ENCODE measurements around the gene SH3RF3. TPM values are rescaled to one million over a fixed set of nuclear protein-coding genes. Genes with fewer than 3 reads are reported as not detected.

Gene SH3RF3
- total RNA-seq, 2 experiments from 2014 or later: 0.31 to 0.36 TPM

DNA sequence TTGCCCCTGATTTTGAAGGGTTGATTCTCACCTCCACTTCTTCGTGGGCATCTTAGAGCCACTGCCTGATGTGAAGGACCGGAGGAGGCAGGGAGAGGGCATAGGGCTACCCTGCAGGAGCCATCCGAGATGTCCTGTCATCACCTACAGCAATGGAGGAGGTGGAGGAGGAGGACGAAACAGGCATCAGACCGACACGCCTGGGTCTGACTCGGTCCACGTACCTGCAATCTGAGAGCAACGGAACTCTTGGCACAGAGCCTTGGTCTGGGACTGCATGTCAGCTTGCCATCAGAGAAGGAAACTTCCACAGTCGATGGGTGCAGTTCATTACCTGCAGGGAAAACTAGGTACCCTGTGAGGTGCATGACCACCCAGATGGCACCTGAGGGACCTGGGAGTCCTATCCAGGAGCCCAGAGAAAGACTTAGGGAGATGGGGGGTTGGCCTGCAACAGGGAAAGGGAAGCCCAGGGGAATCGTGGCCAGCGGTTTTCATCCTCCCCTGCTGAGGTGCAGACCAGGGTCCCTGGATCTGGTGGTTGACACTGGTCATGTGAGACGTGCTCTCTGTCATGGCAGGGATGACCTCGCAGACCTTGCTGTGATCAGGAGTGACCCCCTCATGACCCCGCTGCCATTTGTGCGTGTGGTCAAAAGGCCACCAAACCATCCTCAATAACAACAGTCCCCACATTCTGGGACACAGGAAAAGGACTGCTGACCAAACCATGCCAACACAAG, 293.9 kb downstream of the SH3RF3 start:
- POLR2A ChIA-PET: no interaction called here
- ATAC-seq (ENCODE audit: low read depth) (no peak), DNase-seq (no peak)
- H3K4me3 Mint-ChIP-seq: no peak overlapping the region
- H3K9me3 Mint-ChIP-seq: no peaks in the 10 kb centered on the region
- no peak overlapping the region for H3K27ac Mint-ChIP-seq
- H3K27me3 Mint-ChIP-seq: no peaks in the 10 kb centered on the region
- no peaks in the 10 kb centered on the region for H3K36me3 Mint-ChIP-seq
- no peaks in the 10 kb centered on the region for H3K4me1 Mint-ChIP-seq

DNA sequence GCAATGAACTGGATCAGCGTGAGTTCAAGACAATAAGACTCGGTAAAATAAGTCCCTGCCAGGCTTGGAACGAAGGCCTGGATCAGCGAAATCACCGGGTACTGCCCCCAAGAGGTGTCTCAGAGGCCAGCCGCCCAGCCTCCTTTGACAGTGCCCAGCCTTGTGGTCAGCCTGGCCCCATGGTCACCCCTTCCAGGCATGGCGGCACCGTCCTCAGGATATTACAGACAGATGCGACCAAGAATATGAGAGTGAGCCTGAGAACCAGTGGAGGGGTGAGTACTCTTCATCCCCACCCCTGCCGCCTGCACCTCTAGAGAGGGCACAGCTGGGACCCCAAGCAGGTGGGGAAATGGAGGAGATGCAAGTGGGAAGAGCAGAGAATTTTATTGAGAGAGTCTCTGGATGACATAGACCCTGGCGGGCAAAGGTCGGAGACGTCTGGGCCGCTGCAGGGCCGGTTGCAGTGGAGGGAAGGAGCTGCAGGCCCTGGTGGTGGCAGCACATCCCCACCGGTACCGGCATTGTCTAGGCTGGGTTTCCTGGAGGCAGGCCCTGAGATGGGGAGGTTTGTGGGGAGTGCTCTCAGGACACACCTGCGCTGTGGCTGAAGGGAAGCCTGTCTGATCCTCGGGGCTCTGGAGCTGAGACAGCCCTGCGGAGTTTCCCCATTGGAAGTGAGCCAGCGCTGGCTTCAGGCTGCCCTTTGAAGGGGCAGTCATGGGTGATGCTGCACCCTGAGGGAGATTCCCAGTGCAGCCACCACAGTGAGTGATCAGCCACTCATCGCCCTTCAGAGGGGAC, 294.8 kb downstream of the SH3RF3 start:
- POLR2A ChIA-PET: no interaction called here
- DNase-seq: no peak

DNA sequence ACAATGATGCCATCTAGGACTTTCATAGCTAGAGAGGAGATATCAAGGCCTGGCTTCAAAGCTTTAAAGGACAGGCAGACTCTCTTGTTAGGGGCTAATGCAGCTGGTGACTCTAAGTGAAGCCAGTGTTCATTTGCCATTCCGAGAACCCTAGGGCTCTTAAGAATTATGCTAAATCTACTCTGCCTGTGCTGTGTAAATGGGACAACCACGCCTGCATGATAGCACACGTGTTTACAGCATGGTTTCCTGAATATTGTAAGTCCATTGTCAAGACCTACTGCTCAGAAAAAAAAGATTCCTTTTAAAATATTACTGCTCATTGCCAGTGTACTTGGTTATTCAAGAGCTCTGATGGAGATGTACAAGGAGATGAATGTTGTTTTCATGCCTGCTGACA, 296.4 kb downstream of the SH3RF3 start:
- Mint-ChIP-seq H3K4me1 (no peaks in the 10 kb centered on the region), H3K9me3 (no peaks in the 10 kb centered on the region), H3K27me3 (peaks cover under 1% of the 10 kb centered on the region), H3K36me3 (no peaks in the 10 kb centered on the region), H3K27ac (no peak overlapping the region), H3K4me3 (no peak overlapping the region)
- no peak for ATAC-seq (ENCODE audit: low read depth)
- no peak for DNase-seq
- POLR2A ChIA-PET: no interaction called here

More for the DNA sequence above, 294.8 kb downstream of the SH3RF3 start:
- Mint-ChIP-seq H3K27me3 (no peaks in the 10 kb centered on the region), H3K4me1 (no peaks in the 10 kb centered on the region), H3K4me3 (no peak overlapping the region), H3K27ac (no peak overlapping the region), H3K36me3 (no peaks in the 10 kb centered on the region), H3K9me3 (no peaks in the 10 kb centered on the region)
- ATAC-seq (ENCODE audit: low read depth): no peak

DNA sequence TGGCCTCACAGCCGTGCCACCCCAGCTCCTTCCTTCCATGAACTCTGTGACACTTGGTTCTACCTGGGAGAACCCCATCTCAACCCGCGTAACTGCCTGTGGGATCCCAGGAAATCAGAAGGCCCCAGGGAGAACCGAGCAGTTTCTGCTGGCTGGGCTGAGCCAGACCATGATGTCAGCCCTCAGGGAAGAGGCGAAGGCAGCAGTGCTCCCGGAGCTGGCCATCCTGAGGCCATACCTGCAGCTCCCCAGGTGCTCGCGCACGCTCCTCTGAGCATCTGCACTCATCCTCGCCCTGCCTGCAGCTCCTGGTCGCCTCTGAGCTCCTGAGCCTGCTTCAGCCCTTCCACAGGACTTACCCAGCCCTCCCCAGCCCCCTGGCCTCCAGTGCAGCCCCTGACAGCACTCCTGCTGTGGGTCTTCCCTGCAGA, 298.7 kb downstream of the SH3RF3 start:
- DNase-seq (no peak), ATAC-seq (ENCODE audit: low read depth) (no peak)
- Mint-ChIP-seq H3K27ac (no peak overlapping the region), H3K27me3 (peaks cover 5% of the 10 kb centered on the region), H3K36me3 (no peaks in the 10 kb centered on the region), H3K9me3 (no peaks in the 10 kb centered on the region), H3K4me3 (no peak overlapping the region), H3K4me1 (peaks cover 1% of the 10 kb centered on the region)
- POLR2A ChIA-PET: no interaction called here

DNA sequence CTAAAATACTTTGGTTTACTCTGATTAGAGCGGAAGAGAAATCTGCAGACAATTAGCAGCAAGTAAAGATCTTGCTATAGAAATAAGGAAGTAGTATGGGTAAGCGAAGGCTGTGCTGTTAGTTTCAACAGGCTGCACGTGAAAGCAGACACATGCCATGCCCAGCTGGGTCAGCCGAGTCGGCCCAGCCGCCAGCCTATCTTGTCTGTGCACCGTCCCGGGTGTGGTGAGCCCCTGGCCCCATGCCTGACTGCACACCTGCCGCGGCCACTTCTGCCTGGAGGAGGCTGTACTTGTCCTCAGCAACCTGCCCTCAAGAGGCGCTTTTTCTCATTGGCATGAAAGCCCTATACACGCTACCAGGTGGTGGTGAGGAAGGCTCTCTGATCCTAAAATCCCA, 299.3 kb downstream of the SH3RF3 start:
- DNase-seq (no peak), ATAC-seq (ENCODE audit: low read depth) (no peak)
- Mint-ChIP-seq H3K27ac (no peak overlapping the region), H3K9me3 (no peaks in the 10 kb centered on the region), H3K36me3 (no peaks in the 10 kb centered on the region), H3K4me3 (no peak overlapping the region), H3K27me3 (peaks cover 5% of the 10 kb centered on the region), H3K4me1 (peaks cover 1% of the 10 kb centered on the region)
- POLR2A ChIA-PET: no interaction called here

DNA sequence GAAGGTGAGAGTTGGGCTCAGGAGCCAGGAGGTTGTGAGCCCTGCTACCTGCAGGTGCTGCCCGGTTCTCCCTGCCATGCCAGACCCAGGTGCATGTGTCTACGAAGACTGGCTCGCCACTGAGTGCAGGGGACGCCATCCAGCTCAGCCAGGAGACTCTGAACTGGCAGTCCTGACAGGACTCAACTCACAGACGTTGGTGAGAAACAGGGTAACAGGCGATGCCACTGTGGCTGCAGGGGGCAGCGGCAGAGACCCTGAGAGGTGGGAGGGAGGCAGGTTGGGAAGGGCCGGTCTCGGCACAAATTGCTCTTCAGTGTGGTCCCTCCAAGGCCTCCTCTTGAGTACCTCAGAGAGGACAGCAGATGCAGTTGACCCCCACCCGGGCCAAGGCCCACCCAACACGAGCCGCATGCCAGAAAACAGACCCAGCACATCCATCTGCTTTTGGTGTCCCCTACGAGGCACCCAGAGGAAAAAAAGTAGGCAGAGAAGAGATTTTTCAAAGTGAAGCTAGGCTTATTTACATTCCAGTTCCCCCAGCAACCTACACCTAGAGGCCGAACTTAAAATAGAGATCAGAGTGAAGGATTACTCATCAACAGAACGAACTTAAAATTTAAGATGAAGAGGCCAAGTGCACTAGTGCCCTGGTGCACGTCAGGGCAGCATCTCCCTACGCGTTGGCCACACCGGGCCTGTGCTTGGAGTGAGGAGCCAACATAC, 300.0 kb downstream of the SH3RF3 start:
- H3K27me3 Mint-ChIP-seq: peaks cover 5% of the 10 kb centered on the region
- no peak for ATAC-seq (ENCODE audit: low read depth)
- no peak for DNase-seq
- no peaks in the 10 kb centered on the region for H3K36me3 Mint-ChIP-seq
- H3K27ac Mint-ChIP-seq: no peak overlapping the region
- H3K4me1 Mint-ChIP-seq: peaks cover 1% of the 10 kb centered on the region
- no peaks in the 10 kb centered on the region for H3K9me3 Mint-ChIP-seq
- POLR2A ChIA-PET: no interaction called here
- no peak overlapping the region for H3K4me3 Mint-ChIP-seq

DNA sequence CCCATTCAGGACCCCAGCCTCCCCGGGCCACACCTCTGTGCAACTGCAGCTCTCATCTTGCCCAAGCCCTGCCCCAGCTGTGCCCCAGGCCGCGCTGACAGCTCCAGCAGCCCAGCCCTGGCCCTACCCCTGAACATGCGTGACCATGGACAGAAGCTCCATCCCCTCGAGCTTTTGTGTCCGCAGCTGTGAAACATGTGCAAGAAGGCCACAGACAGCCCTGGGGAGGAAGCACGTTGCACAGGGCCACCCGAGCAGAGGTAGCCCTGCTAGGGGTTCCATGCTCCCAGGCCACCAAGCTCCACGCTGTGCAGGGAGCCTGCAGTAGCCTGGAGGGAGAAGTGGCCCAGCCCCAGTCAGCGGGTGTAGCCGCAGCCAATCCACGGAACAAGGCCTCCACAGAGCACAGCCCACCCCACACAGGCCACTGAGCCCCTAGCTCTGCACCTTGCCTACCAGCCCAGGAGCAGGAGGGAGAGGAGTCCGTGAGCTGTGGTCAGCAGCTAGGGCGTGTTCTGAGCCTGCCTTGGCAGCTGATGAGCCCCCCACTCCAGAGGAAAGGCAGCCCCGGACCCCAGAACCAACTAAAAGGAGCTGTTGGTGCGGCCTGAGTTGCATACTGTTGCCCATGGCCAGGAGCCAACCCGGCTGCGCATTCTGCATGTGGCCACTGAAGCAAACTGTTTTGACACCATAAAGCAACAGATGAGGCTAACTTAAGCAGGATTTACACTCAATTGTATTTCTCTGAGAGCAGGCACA, 300.7 kb downstream of the SH3RF3 start:
- Mint-ChIP-seq H3K4me3 (no peak overlapping the region), H3K4me1 (peaks cover 1% of the 10 kb centered on the region), H3K9me3 (no peaks in the 10 kb centered on the region), H3K27me3 (peaks cover 5% of the 10 kb centered on the region), H3K36me3 (no peaks in the 10 kb centered on the region), H3K27ac (no peak overlapping the region)
- ATAC-seq (ENCODE audit: low read depth) (no peak), DNase-seq (no peak)
- POLR2A ChIA-PET: no interaction called here

DNA sequence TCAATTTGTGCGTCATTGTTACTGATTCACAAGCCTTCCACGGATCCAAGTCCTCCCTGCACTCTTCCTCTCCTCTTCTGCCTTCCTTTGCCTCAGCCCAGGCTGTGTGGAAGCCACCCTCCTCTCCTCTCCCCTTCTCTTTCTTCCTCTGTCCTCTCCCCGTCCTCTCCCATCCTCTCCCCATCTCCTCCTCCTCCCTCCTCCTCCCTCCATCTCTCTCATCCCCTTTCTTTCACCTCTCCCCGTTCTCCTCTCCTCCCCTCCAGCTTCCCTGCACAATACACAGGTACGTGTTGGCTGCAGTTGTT, 301.3 kb downstream of the SH3RF3 start:
- DNase-seq: no peak
- peaks cover 1% of the 10 kb centered on the region for H3K4me1 Mint-ChIP-seq
- H3K27me3 Mint-ChIP-seq: peaks cover 5% of the 10 kb centered on the region
- H3K4me3 Mint-ChIP-seq: no peak overlapping the region
- ATAC-seq (ENCODE audit: low read depth): no peak
- H3K27ac Mint-ChIP-seq: no peak overlapping the region
- POLR2A ChIA-PET: no interaction called here
- H3K36me3 Mint-ChIP-seq: no peaks in the 10 kb centered on the region
- no peaks in the 10 kb centered on the region for H3K9me3 Mint-ChIP-seq

DNA sequence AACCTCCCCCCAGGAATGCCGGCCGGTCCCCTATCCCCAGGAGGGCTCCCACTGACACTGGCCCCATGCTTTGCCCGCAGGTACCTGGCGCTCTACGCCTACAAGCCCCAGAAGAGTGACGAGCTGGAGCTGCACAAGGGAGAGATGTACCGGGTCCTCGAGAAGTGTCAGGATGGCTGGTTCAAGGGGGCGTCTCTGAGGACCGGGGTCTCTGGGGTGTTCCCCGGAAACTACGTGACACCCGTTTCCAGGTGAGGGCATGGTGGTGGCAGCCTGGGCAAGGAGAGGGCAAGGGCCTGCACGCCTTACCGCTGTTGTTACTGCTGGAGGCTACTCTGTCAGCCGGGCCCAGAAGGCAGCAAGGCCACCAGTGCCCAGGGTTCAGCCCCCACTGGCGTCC, 303.4 kb downstream of the SH3RF3 start:
- Mint-ChIP-seq H3K4me1 (peaks cover 1% of the 10 kb centered on the region), H3K4me3 (no peak overlapping the region), H3K9me3 (no peaks in the 10 kb centered on the region), H3K27me3 (peaks cover 5% of the 10 kb centered on the region), H3K27ac (peak overlapping the region; percentile 75), H3K36me3 (no peaks in the 10 kb centered on the region)
- ATAC-seq (ENCODE audit: low read depth) (no peak), DNase-seq (no peak)
- POLR2A ChIA-PET: no interaction called here

DNA sequence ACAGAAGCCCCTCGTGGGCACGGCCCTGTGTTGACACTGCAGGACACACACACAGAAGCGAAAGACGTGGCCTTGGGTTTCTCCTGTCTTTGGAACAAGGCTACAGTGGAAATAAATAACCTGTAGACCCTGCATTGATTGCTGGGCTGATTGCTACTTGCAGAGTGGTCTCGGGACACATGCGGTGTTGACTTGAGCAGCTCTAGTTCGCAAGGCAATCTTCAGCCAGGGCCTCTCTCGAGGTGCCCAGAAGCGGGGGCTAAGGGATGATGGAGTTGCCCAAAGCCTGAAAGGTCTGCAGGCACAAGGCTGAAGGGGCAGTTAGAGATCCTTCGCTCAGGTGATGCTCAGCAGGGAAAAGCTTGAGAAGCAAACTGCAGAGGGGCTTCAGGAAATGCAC, 304.5 kb downstream of the SH3RF3 start:
- Mint-ChIP-seq H3K36me3 (no peaks in the 10 kb centered on the region), H3K4me3 (no peak overlapping the region), H3K9me3 (no peaks in the 10 kb centered on the region), H3K27ac (no peak overlapping the region), H3K4me1 (peaks cover 1% of the 10 kb centered on the region), H3K27me3 (peaks cover 5% of the 10 kb centered on the region)
- POLR2A ChIA-PET: no interaction called here
- no peak for DNase-seq
- no peak for ATAC-seq (ENCODE audit: low read depth)

DNA sequence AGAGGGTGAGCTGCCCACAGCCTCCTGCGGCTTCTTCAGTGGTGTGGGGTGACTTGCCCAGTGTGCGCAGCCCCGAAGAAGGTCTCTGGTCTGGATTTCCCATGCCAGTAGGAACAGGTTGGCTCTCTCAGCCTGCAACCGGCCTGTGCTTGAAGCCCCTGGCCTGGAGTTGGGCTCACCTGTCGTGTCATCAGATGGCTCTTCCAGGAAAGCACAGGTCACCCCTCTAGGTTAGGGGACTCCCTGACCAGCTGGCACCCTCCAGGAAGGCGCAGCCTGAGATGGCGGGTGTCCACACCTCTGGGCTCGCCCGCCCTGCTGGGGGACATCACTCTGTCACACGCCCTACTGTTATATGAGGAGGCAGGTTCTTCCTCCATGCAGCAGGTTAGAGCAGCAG, 304.9 kb downstream of the SH3RF3 start:
- no peak overlapping the region for H3K4me3 Mint-ChIP-seq
- DNase-seq: no peak
- H3K27me3 Mint-ChIP-seq: peaks cover 5% of the 10 kb centered on the region
- H3K9me3 Mint-ChIP-seq: no peaks in the 10 kb centered on the region
- H3K4me1 Mint-ChIP-seq: peaks cover 1% of the 10 kb centered on the region
- ATAC-seq (ENCODE audit: low read depth): no peak
- POLR2A ChIA-PET: no interaction called here
- no peak overlapping the region for H3K27ac Mint-ChIP-seq
- no peaks in the 10 kb centered on the region for H3K36me3 Mint-ChIP-seq

DNA sequence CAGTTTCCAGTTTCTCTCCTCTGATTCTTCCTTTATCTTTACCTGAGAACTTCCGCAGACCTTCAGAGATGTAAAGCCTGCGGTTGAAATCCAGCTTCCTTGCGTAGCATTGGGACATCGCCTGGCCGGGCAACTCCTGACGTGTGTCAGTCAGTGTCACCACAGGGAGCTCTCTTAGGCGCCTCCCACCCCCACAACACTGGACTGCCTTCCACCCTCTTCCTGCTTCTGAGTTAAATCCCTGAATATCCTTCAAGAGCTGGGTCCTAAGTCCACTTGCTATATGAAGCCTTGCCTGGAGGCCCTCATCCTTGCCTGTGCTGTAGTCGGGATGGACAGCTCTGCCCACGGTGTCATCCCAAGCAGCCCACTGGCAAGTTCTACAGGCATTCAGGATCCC, 305.3 kb downstream of the SH3RF3 start:
- Mint-ChIP-seq H3K36me3 (no peaks in the 10 kb centered on the region), H3K27me3 (peaks cover 5% of the 10 kb centered on the region), H3K4me3 (no peak overlapping the region), H3K4me1 (peaks cover 1% of the 10 kb centered on the region), H3K27ac (no peak overlapping the region), H3K9me3 (peaks cover 2% of the 10 kb centered on the region)
- no peak for DNase-seq
- POLR2A ChIA-PET: no interaction called here
- ATAC-seq (ENCODE audit: low read depth): no peak

DNA sequence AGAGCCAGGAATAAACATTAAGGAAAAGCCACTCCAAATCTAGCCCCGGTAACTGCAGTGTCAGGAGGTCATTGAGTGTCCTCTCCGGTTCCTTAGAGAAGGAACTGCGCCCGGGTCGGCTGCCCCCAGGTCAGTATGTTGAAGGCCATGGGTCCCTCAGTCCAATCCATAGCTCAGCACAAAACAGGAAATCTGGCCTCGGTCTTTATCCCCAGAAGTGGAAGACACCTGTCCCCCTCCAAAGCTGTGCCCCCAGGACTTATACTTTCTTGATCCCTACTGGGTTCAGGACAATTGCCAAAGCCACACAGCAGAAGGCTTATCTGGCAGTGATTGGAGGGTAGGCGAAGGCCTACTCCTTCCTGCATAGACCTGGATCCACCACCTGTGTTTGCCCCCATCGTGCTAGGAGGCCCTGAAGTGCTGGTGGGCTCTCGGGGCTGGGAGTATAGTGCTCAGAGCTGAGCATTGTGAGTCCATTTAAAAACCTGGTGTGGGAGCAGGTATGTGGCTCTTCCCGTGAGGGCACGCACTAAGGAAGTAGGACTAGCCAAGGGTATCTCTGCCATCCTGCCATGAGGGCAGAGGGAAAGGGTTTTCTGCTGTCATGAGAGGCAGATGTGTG, 306.2 kb downstream of the SH3RF3 start:
- peaks cover 1% of the 10 kb centered on the region for H3K4me1 Mint-ChIP-seq
- no peak for ATAC-seq (ENCODE audit: low read depth)
- no peak overlapping the region for H3K27ac Mint-ChIP-seq
- H3K27me3 Mint-ChIP-seq: peaks cover 5% of the 10 kb centered on the region
- DNase-seq: no peak
- POLR2A ChIA-PET: no interaction called here
- H3K9me3 Mint-ChIP-seq: peaks cover 6% of the 10 kb centered on the region
- H3K36me3 Mint-ChIP-seq: no peaks in the 10 kb centered on the region
- no peak overlapping the region for H3K4me3 Mint-ChIP-seq
